Raji (cell line): ENCODE data around the gene PRKCE.

Source experiments
- POLR2A ChIP-seq: IDR thresholded peaks from 2 replicates; pipeline ENCODE4 v1.6.1; 2011; ENCODE audit warnings: low read depth, low read length, control low read depth; ENCODE audit not compliant: insufficient read depth

Gene PRKCE

GRCh38 chr2:46181306-46181705, 529.8 kb downstream of the PRKCE start:
- TF ChIP-seq POLR2A, result no peak

- no peak for TF ChIP-seq POLR2A
Measured at GRCh38 chr2:46181789-46182530, 530.5 kb downstream of the PRKCE start.

GRCh38 chr2:46183426-46183825, 532.0 kb downstream of the PRKCE start:
- TF ChIP-seq POLR2A, result no peak

GRCh38 chr2:46184794-46185583, 533.5 kb downstream of the PRKCE start:
- TF ChIP-seq POLR2A, result no peak

GRCh38 chr2:46187112-46187618, 535.7 kb downstream of the PRKCE start:
- no peak for TF ChIP-seq POLR2A

GRCh38 chr2:46188041-46188716, 536.7 kb downstream of the PRKCE start:
- TF ChIP-seq POLR2A, result no peak

GRCh38 chr2:46193356-46193755, 541.9 kb downstream of the PRKCE start:
- no peak for TF ChIP-seq POLR2A

GRCh38 chr2:46193855-46194254, 542.4 kb downstream of the PRKCE start:
- TF ChIP-seq POLR2A, result no peak

- no peak for TF ChIP-seq POLR2A
Measured at GRCh38 chr2:46194856-46195255, 543.4 kb downstream of the PRKCE start.

- no peak for TF ChIP-seq POLR2A
Measured at GRCh38 chr2:46195819-46196218, 544.3 kb downstream of the PRKCE start.

GRCh38 chr2:46196871-46197462, 545.5 kb downstream of the PRKCE start:
- no peak for TF ChIP-seq POLR2A

- no peak for TF ChIP-seq POLR2A
Measured at GRCh38 chr2:46197672-46198071, 546.2 kb downstream of the PRKCE start.

GRCh38 chr2:46198164-46198883, 546.8 kb downstream of the PRKCE start:
- no peak for TF ChIP-seq POLR2A

GRCh38 chr2:46198966-46199365, 547.5 kb downstream of the PRKCE start:
- no peak for TF ChIP-seq POLR2A
